ENCODE results near the gene DIRAS2.
A peak's percentile ranks its signal among the peaks of the same experiment; 100 is the strongest.

Gene DIRAS2

DNA sequence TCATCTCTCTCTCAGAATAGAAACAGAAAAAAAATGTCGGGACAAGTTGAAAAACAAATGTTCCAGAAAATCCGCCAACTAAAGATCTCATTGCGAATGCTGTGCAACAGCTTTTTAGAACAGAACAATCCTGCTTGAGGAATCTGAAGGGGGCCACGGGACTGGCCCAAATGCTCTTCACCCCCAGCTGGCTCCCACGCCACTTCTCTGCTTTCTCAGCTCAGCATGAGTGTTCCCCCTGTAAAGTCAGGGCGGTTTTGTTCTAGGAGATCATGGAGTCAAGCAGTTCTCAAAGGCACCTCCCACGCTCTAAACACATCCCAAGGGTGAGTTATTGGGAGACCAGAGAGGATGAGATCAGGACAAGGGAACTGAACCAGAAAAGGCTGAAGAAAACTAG is 31.5 kb downstream of the DIRAS2 start:
- H2BK5ac ChIP-seq (ENCODE audit: low read depth, low read length, poor library complexity, severe bottlenecking): no peak overlapping the region
- H3K4ac ChIP-seq (ENCODE audit: low read depth in 1 of 2, low read length in 2 of 2): no peak overlapping the region
- no peak overlapping the region for H3K14ac ChIP-seq (ENCODE audit: low read length in 2 of 2)
- no peak overlapping the region for H3K4me3 ChIP-seq (ENCODE audit: insufficient read depth in 1 of 2, low read depth in 1 of 2, low read length in 2 of 2)
- no peak overlapping the region for H3K4me2 ChIP-seq (ENCODE audit: low read length, poor library complexity, severe bottlenecking)
- H4K8ac ChIP-seq (ENCODE audit: low read length): no peak overlapping the region
- no peak overlapping the region for H3K18ac ChIP-seq (ENCODE audit: low read depth in 1 of 2, low read length in 2 of 2)
- H3K9ac ChIP-seq (ENCODE audit: low read length): no peak overlapping the region
- H2AK5ac ChIP-seq (ENCODE audit: low read length, severe bottlenecking): peak overlapping the region; percentile 17
- H3K9me3 ChIP-seq (ENCODE audit: control insufficient read depth, low read length): no peaks in the 10 kb centered on the region
- WGBS: 81% methylated on average over 5 of the region's 7 CpGs
- no peak overlapping the region for H2AFZ ChIP-seq (ENCODE audit: low read depth, low read length)
- H3K27ac ChIP-seq (ENCODE audit: low read length, poor library complexity, severe bottlenecking): peak overlapping the region; percentile 16
- peaks cover 0 to 6% of the 10 kb centered on the region in 2 experiments for H3K27me3 ChIP-seq (ENCODE audit: control insufficient read depth in 1 of 2, insufficient read depth in 1 of 2, low read length in 2 of 2)
- peaks cover 16% of the 10 kb centered on the region for H3K4me1 ChIP-seq (ENCODE audit: control insufficient read depth, insufficient read depth, low read depth, low read length)
- peaks cover 0 to 27% of the 10 kb centered on the region in 2 experiments for H3K36me3 ChIP-seq (ENCODE audit: control insufficient read depth in 1 of 2, insufficient read depth in 2 of 2, low read depth in 1 of 2, low read length in 2 of 2)
- no peak overlapping the region for H4K91ac ChIP-seq (ENCODE audit: low read length)
- H3K23ac ChIP-seq (ENCODE audit: low read length in 2 of 2): no peak overlapping the region
- H3K79me1 ChIP-seq (replicated peaks; ENCODE audit: low read length, poor library complexity, severe bottlenecking): peaks cover 9% of the 10 kb centered on the region
- no peak overlapping the region for H2BK15ac ChIP-seq (ENCODE audit: low read depth, poor library complexity, severe bottlenecking)
- no peak overlapping the region for H2BK120ac ChIP-seq (ENCODE audit: low read depth, low read length)
- H2BK12ac ChIP-seq (ENCODE audit: low read length in 2 of 2): no peak overlapping the region
- no peak for DNase-seq

GRCh38 chr9:90607701-90608516 is 34.7 kb downstream of the DIRAS2 start:
- H2BK120ac ChIP-seq (ENCODE audit: low read depth, low read length): no peak overlapping the region

DNA sequence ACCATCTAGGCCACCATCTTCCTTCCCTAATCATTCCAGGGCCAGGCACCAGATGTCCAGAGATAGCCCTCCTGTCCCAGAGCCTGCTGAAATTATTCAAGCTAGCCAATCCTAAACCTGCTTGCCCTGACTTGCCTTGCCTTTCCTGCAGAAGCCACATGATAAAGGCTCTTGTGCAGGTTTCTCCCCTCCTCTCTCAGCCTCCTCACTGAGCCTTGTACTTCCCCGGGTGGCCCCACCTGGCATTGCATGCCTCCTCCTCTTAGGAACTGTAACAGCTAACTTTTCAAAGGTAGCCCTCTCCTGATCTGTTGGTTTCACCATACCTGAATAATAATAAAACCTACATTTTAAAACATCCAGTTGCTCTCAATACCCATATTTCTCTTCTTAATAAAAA is 42.6 kb downstream of the DIRAS2 start:
- H4K91ac ChIP-seq (ENCODE audit: low read length): no peak overlapping the region
- no peak overlapping the region for H2BK15ac ChIP-seq (ENCODE audit: low read depth, poor library complexity, severe bottlenecking)
- no peaks in the 10 kb centered on the region for H3K9me3 ChIP-seq (ENCODE audit: control insufficient read depth, low read length)
- no peak overlapping the region for H2BK12ac ChIP-seq (ENCODE audit: low read length in 2 of 2)
- H2BK120ac ChIP-seq (ENCODE audit: low read depth, low read length): no peak overlapping the region
- H4K8ac ChIP-seq (ENCODE audit: low read length): no peak overlapping the region
- H3K4me1 ChIP-seq (ENCODE audit: control insufficient read depth, insufficient read depth, low read depth, low read length): no peaks in the 10 kb centered on the region
- H2AFZ ChIP-seq (ENCODE audit: low read depth, low read length): no peak overlapping the region
- WGBS: 82% methylated on average over 1 of the region's 1 CpG
- no peak overlapping the region for H3K14ac ChIP-seq (ENCODE audit: low read length in 2 of 2)
- H3K27ac ChIP-seq (ENCODE audit: low read length, poor library complexity, severe bottlenecking): no peak overlapping the region
- H3K23ac ChIP-seq (ENCODE audit: low read length in 2 of 2): no peak overlapping the region
- no peaks in the 10 kb centered on the region for H3K36me3 ChIP-seq (ENCODE audit: control insufficient read depth in 1 of 2, insufficient read depth in 2 of 2, low read depth in 1 of 2, low read length in 2 of 2)
- H3K4ac ChIP-seq (ENCODE audit: low read depth in 1 of 2, low read length in 2 of 2): no peak overlapping the region
- no peaks in the 10 kb centered on the region for H3K79me1 ChIP-seq (replicated peaks; ENCODE audit: low read length, poor library complexity, severe bottlenecking)
- H3K4me2 ChIP-seq (ENCODE audit: low read length, poor library complexity, severe bottlenecking): no peak overlapping the region
- DNase-seq: no peak
- no peak overlapping the region for H3K18ac ChIP-seq (ENCODE audit: low read depth in 1 of 2, low read length in 2 of 2)
- no peak overlapping the region for H2AK5ac ChIP-seq (ENCODE audit: low read length, severe bottlenecking)
- H2BK5ac ChIP-seq (ENCODE audit: low read depth, low read length, poor library complexity, severe bottlenecking): no peak overlapping the region
- H3K4me3 ChIP-seq (ENCODE audit: insufficient read depth in 1 of 2, low read depth in 1 of 2, low read length in 2 of 2): no peak overlapping the region
- peaks cover 0 to 3% of the 10 kb centered on the region in 2 experiments for H3K27me3 ChIP-seq (ENCODE audit: control insufficient read depth in 1 of 2, insufficient read depth in 1 of 2, low read length in 2 of 2)
- H3K9ac ChIP-seq (ENCODE audit: low read length): no peak overlapping the region

More at GRCh38 chr9:90607701-90608516, 34.7 kb downstream of the DIRAS2 start:
- H2AFZ ChIP-seq (ENCODE audit: low read depth, low read length): no peak overlapping the region
- WGBS: 81% methylated on average over 7 of the region's 10 CpGs
- H4K8ac ChIP-seq (ENCODE audit: low read length): no peak overlapping the region
- peaks cover 0 to 19% of the 10 kb centered on the region in 2 experiments for H3K36me3 ChIP-seq (ENCODE audit: control insufficient read depth in 1 of 2, insufficient read depth in 2 of 2, low read depth in 1 of 2, low read length in 2 of 2)
- H3K18ac ChIP-seq (ENCODE audit: low read depth in 1 of 2, low read length in 2 of 2): no peak overlapping the region
- H3K4me1 ChIP-seq (ENCODE audit: control insufficient read depth, insufficient read depth, low read depth, low read length): peaks cover 11% of the 10 kb centered on the region
- no peak overlapping the region for H3K14ac ChIP-seq (ENCODE audit: low read length in 2 of 2)
- no peak overlapping the region for H2BK5ac ChIP-seq (ENCODE audit: low read depth, low read length, poor library complexity, severe bottlenecking)
- peaks cover 9% of the 10 kb centered on the region for H3K79me1 ChIP-seq (replicated peaks; ENCODE audit: low read length, poor library complexity, severe bottlenecking)
- DNase-seq: no peak
- no peak overlapping the region for H3K4me3 ChIP-seq (ENCODE audit: insufficient read depth in 1 of 2, low read depth in 1 of 2, low read length in 2 of 2)
- H2BK15ac ChIP-seq (ENCODE audit: low read depth, poor library complexity, severe bottlenecking): no peak overlapping the region
- H3K23ac ChIP-seq (ENCODE audit: low read length in 2 of 2): no peak overlapping the region
- no peak overlapping the region for H3K9ac ChIP-seq (ENCODE audit: low read length)
- H3K4me2 ChIP-seq (ENCODE audit: low read length, poor library complexity, severe bottlenecking): no peak overlapping the region
- H3K9me3 ChIP-seq (ENCODE audit: control insufficient read depth, low read length): no peaks in the 10 kb centered on the region
- peaks cover 0 to 8% of the 10 kb centered on the region in 2 experiments for H3K27me3 ChIP-seq (ENCODE audit: control insufficient read depth in 1 of 2, insufficient read depth in 1 of 2, low read length in 2 of 2)
- no peak overlapping the region for H3K4ac ChIP-seq (ENCODE audit: low read depth in 1 of 2, low read length in 2 of 2)
- H4K91ac ChIP-seq (ENCODE audit: low read length): no peak overlapping the region
- H2BK12ac ChIP-seq (ENCODE audit: low read length in 2 of 2): no peak overlapping the region
- peak overlapping the region; percentile 4 for H3K27ac ChIP-seq (ENCODE audit: low read length, poor library complexity, severe bottlenecking)
- peak overlapping the region; percentile 6 for H2AK5ac ChIP-seq (ENCODE audit: low read length, severe bottlenecking)

DNA sequence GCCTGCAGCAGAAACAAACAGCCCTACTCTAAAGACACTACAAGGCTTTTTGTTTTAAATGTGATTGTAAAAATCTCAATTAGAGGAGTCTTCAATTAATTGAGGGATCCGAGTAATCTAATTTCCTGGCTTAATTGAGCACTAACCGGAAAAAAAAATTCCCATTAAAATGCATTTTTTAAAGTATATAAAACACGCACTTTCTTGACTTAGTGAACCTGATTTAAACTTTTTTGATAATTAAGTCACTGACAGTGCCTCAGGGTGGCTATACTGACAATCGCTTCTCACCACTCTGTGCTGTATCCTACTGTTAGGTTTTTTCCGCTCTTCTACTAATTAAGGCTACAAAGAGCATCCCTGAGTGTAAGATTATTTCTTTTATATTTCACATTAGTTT is 44.4 kb downstream of the DIRAS2 start:
- 92% methylated on average over 3 of the region's 5 CpGs for WGBS
- H3K9me3 ChIP-seq (ENCODE audit: control insufficient read depth, low read length): no peaks in the 10 kb centered on the region
- no peak overlapping the region for H3K4me3 ChIP-seq (ENCODE audit: insufficient read depth in 1 of 2, low read depth in 1 of 2, low read length in 2 of 2)
- no peak overlapping the region for H4K8ac ChIP-seq (ENCODE audit: low read length)
- H2BK12ac ChIP-seq (ENCODE audit: low read length in 2 of 2): no peak overlapping the region
- no peaks in the 10 kb centered on the region for H3K36me3 ChIP-seq (ENCODE audit: control insufficient read depth in 1 of 2, insufficient read depth in 2 of 2, low read depth in 1 of 2, low read length in 2 of 2)
- no peak for DNase-seq
- H3K14ac ChIP-seq (ENCODE audit: low read length in 2 of 2): no peak overlapping the region
- H2AFZ ChIP-seq (ENCODE audit: low read depth, low read length): no peak overlapping the region
- no peak overlapping the region for H3K23ac ChIP-seq (ENCODE audit: low read length in 2 of 2)
- H2BK120ac ChIP-seq (ENCODE audit: low read depth, low read length): no peak overlapping the region
- no peak overlapping the region for H2BK5ac ChIP-seq (ENCODE audit: low read depth, low read length, poor library complexity, severe bottlenecking)
- no peaks in the 10 kb centered on the region for H3K79me1 ChIP-seq (replicated peaks; ENCODE audit: low read length, poor library complexity, severe bottlenecking)
- no peak overlapping the region for H4K91ac ChIP-seq (ENCODE audit: low read length)
- no peak overlapping the region for H2AK5ac ChIP-seq (ENCODE audit: low read length, severe bottlenecking)
- H3K9ac ChIP-seq (ENCODE audit: low read length): no peak overlapping the region
- H2BK15ac ChIP-seq (ENCODE audit: low read depth, poor library complexity, severe bottlenecking): no peak overlapping the region
- H3K18ac ChIP-seq (ENCODE audit: low read depth in 1 of 2, low read length in 2 of 2): no peak overlapping the region
- H3K27ac ChIP-seq (ENCODE audit: low read length, poor library complexity, severe bottlenecking): no peak overlapping the region
- H3K27me3 ChIP-seq (ENCODE audit: control insufficient read depth in 1 of 2, insufficient read depth in 1 of 2, low read length in 2 of 2): peaks cover 0 to 3% of the 10 kb centered on the region in 2 experiments
- no peak overlapping the region for H3K4me2 ChIP-seq (ENCODE audit: low read length, poor library complexity, severe bottlenecking)
- no peaks in the 10 kb centered on the region for H3K4me1 ChIP-seq (ENCODE audit: control insufficient read depth, insufficient read depth, low read depth, low read length)
- H3K4ac ChIP-seq (ENCODE audit: low read depth in 1 of 2, low read length in 2 of 2): no peak overlapping the region
